Heart left ventricle (tissue), 13 donors: ENCODE measurements around the gene TPRN.

Experiments used
- CTCF ChIP-seq, 12 donors: fragments of 200-600 bp; sonication (generic) in 4 of 12; IDR thresholded peaks; one replicate each; pipeline versions ENCODE4 v1.5.0 to v1.8.0; 2018 to 2022; ENCODE audit warnings: antibody characterized with exemption in 12 of 12, mild to moderate bottlenecking in 5 of 12
- POLR2A ChIP-seq, 2 donors: fragments of 450-650 bp; IDR thresholded peaks; one replicate each; pipeline ENCODE4 v1.6.1; 2017; ENCODE audit warnings: antibody characterized with exemption in 2 of 2, mild to moderate bottlenecking in 2 of 2, moderate library complexity in 2 of 2
- donor health status: ischemic (EF 13 %, LVEDD 7.1; RV severe dilation, severe dysfunction).
- donor health status: DM: no; HTN: yes; CAD: no.
- donor health status: DM: no; HTN: no; CAD: no.
- donor health status: ischemic (EF 25% LVEDD 6.9; RV normal size, moderate dysfunction).
- donor health status: ischemic (EF 25% LVEDD 5.7; RV mildly dilated, moderate dysfunction).
- donor health status: ischemic (EF 35%, LVEDD 5.7; RV mildly dilated, moderate dysfunction).
- donor health status: nonischemic (EF 11% LVEDD 7.7; RV severe dilation, severe dysfunction).
- donor health status: DM: yes; HTN: yes; CAD: no.
- donor health status: PGD.
- donor health status: ischemic (EF 29% LVEDD 5.4; RV normal size, mild dysfunction).
- donor health status: nonischemic (EF 23%, LVEDD 6.1; RV moderate dilation, normal function).

GRCh38 chr9:137236936-137237421 is 36.4 kb upstream of the TPRN start:
- TF ChIP-seq CTCF (IDR thresholded peaks at IDR 0.05) = no peak
- TF ChIP-seq POLR2A (IDR thresholded peaks at IDR 0.05) = no peak
